VCaP (cell line): ENCODE measurements around the gene CHCHD1.

Source experiments
- H3K27ac ChIP-seq: fragments of 450-650 bp; 2 replicates; pipeline ENCODE4 v1.5.1; 2017
- TF ChIP-seq, protein P1 (sequence below): fragments of 450-650 bp; conservative IDR thresholded peaks from 2 replicates; pipeline ENCODE4 v1.5.1; 2017; ENCODE audit warnings: mild to moderate bottlenecking, moderate library complexity

Gene CHCHD1

DNA sequence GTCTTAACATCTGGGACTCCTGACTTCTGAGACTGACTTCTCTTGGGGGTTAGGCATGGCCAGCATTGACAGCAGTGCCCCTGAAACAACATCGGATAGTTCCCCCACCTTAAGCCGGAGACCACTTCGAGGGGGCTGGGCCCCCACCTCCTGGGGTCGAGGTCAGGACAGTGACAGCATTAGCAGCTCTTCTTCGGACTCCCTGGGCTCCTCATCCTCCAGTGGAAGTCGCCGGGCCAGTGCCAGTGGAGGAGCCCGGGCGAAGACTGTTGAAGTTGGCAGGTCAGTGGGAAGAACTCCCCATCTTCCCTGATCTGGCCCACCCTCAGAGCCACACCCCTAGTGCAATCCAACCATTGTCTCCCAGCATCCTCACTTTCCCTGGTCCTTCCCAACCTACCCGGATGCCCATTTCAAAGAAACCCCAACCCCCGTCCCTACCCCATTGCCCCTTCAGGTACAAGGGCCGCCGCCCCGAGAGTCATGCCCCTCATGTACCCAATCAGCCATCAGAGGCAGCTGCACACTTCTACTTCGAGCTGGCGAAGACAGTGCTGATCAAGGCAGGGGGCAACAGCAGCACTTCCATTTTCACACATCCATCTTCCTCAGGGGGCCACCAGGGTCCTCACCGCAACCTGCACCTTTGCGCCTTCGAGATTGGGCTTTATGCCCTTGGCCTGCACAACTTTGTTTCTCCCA, 15.6 kb downstream of the CHCHD1 start:
- no peak overlapping the region for H3K27ac ChIP-seq
- TF ChIP-seq, protein P1, sequence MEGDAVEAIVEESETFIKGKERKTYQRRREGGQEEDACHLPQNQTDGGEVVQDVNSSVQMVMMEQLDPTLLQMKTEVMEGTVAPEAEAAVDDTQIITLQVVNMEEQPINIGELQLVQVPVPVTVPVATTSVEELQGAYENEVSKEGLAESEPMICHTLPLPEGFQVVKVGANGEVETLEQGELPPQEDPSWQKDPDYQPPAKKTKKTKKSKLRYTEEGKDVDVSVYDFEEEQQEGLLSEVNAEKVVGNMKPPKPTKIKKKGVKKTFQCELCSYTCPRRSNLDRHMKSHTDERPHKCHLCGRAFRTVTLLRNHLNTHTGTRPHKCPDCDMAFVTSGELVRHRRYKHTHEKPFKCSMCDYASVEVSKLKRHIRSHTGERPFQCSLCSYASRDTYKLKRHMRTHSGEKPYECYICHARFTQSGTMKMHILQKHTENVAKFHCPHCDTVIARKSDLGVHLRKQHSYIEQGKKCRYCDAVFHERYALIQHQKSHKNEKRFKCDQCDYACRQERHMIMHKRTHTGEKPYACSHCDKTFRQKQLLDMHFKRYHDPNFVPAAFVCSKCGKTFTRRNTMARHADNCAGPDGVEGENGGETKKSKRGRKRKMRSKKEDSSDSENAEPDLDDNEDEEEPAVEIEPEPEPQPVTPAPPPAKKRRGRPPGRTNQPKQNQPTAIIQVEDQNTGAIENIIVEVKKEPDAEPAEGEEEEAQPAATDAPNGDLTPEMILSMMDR: no peak

DNA sequence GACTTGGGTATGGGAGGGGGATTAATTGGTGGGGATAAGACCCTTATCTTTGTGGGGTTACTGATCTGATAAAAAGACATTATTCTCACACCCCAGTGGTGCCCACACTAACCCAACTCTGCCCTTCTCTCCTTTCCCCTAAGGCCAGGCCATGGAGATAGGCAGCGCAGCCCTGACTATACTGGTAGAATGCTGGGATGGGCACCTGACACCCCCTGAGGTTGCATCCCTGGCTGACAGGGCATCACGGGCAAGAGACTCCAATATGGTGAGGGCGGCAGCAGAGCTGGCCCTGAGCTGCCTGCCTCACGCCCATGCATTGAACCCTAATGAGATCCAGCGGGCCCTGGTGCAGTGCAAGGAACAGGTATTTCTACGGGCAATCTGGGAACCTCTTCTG, 16.2 kb downstream of the CHCHD1 start:
- no peak overlapping the region for H3K27ac ChIP-seq
- TF ChIP-seq, protein P1: no peak

DNA sequence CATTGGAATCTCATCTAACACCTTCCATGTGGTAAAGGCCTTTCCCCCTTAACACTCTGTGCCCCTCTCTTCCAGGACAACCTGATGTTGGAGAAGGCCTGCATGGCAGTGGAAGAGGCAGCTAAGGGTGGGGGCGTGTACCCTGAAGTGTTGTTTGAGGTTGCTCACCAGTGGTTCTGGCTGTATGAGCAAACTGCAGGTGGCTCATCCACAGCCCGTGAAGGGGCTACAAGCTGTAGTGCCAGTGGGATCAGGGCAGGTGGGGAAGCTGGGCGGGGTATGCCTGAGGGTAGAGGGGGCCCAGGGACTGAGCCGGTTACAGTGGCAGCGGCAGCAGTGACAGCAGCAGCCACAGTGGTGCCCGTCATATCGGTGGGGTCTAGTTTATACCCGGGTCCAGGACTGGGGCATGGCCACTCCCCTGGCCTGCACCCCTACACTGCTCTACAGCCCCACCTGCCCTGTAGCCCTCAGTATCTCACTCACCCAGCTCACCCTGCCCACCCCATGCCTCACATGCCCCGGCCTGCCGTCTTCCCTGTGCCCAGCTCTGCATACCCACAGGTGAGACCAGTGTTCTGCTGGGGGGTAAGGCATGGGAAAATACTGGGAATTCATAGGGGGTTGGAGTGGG, 17.2 kb downstream of the CHCHD1 start:
- H3K27ac ChIP-seq: no peak overlapping the region

DNA sequence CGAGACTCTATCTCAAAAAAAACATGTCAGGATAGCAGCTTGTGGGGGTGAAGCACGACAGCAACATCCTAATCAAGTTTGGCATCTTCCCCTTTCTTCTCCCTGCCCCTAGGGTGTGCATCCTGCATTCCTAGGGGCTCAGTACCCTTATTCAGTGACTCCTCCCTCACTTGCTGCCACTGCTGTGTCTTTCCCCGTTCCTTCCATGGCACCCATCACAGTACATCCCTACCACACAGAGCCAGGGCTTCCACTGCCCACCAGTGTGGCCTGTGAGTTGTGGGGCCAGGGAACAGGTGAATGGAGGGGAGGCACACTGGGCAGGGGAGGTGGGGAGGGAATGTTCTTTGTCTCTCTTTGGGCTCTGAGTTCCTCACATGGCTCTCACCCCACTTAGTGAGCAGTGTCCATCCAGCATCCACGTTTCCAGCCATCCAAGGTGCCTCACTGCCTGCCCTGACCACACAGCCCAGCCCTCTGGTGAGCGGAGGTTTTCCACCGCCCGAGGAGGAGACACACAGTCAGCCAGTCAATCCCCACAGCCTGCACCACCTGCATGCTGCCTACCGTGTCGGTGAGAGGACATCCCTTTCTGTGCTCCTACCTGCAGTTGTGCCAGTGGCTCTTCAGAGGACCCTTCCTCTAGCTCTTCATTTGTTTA, 18.2 kb downstream of the CHCHD1 start:
- TF ChIP-seq, protein P1: no peak
- no peak overlapping the region for H3K27ac ChIP-seq

More for the DNA sequence above, 17.2 kb downstream of the CHCHD1 start:
- TF ChIP-seq, protein P1: no peak

DNA sequence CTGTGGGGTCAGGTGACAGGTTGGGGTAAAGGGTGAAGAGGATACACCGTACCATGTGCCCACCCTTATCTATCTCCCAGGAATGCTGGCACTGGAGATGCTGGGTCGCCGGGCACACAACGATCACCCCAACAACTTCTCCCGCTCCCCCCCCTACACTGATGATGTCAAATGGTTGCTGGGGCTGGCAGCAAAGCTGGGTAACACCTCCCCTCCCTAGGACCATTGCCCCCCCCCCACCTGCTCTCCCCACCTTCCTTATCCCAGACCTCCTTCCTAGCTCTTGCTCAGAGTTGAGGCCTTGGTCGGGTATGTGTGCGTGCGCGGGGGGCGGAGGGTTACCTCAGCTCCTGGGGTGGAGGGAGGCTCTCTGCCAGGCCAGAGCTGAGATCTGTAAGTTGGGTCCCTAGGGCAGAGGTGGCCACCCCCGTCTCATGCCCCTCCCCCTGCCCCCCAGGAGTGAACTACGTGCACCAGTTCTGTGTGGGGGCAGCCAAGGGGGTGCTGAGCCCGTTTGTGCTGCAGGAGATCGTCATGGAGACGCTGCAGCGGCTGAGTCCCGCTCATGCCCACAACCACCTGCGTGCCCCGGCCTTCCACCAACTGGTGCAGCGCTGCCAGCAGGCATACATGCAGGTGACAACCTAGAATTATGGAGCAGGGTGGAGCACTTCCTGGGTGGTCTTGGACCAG, 18.9 kb downstream of the CHCHD1 start:
- H3K27ac ChIP-seq: no peak overlapping the region
- TF ChIP-seq, protein P1: no peak

DNA sequence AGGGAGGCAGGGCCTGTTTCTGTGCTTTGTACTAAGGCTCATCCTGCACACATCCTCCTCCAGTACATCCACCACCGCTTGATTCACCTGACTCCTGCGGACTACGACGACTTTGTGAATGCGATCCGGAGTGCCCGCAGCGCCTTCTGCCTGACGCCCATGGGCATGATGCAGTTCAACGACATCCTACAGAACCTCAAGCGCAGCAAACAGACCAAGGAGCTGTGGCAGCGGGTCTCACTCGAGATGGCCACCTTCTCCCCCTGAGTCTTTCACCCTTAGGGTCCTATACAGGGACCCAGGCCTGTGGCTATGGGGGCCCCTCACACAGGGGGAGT, 19.4 kb downstream of the CHCHD1 start:
- TF ChIP-seq, protein P1: no peak
- H3K27ac ChIP-seq: no peak overlapping the region

DNA sequence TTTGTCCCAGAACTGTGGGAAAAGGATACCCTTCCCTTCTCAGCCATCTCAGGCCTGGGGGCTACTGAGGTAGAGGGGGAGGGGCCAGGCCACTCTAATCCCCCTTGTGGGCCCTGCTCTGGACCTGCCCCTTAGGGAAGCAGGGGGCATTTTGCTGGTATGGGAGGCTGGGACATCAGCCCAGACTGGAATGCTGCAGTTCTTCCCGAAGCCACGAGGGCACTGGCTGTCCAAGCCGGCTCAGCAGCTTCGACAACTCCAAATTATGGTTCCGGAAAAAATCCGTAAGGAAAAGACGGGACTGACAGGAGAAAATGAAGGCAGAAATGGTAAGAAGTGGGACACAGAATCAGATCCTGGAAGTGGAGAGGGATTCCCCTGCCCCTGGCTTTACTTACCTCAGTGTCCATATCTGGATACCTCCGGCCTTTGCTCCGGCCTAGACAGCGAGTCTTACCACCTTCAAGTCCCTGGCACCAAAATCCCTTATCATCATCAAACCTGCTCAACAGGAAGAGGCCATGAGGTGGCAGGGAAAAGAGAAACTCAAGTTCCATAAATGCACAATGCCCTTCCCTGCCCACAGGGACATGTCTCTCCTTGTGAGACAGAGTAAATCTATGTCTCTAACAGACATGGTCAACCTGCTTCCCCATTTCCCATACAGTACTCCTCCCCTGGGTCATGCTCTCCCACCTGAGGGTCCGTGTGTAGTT, 20.6 kb downstream of the CHCHD1 start:
- peak overlapping the region; percentile 46 for H3K27ac ChIP-seq
- TF ChIP-seq, protein P1: peak; percentile 26
